IMR-90 (cell line): Measurements from ENCODE around the gene TIE1. TPM values are rescaled to one million over a fixed set of nuclear protein-coding genes. Genes with fewer than 3 reads are reported as not detected.
A peak's percentile ranks its signal among the peaks of the same experiment; 100 is the strongest.

Experiments used
- ATAC-seq: fragments of 200-7000 bp; cut with Tn5 transposase; 2 replicates; pipeline ENCODE4 v1.9.1; 2020; ENCODE audit warnings: low read depth, mild to moderate bottlenecking, moderate library complexity
- BruUV-seq: library from RNA; stranded (reverse); fragments of 400-500 nt; replicated peaks from 2 replicates; lab custom pipeline; 2021; lab: Mats Ljungman, UMichigan
- CTCF ChIA-PET: fragments of 300-600 bp; formaldehyde crosslinking; extraction: SDS; loops from one replicate; lab custom pipeline; 2021; ENCODE audit warnings: antibody characterized with exemption; lab: Yijun Ruan, JAX
- POLR2A ChIA-PET: fragments of 300-600 bp; sonication (Branson Sonifier 250); formaldehyde crosslinking; loops from one replicate; lab custom pipeline; 2022; ENCODE audit warnings: antibody characterized with exemption; ENCODE audit not compliant: unreplicated experiment; lab: Charles Lee
- DNase-seq: peaks from one replicate; pipeline ENCODE4 v3.0.0; 2013
- H2AFZ ChIP-seq: replicated peaks from 2 replicates; pipeline ENCODE3; 2013; ENCODE audit warnings: low read length, mild to moderate bottlenecking; ENCODE audit not compliant: poor library complexity
- H2AK5ac ChIP-seq: 2 replicates; pipeline ENCODE4 v1.6.1; 2013; ENCODE audit warnings: low read depth, low read length, inconsistent platforms
- H2AK9ac ChIP-seq: replicated peaks from 2 replicates; pipeline ENCODE3; 2013; ENCODE audit warnings: mild to moderate bottlenecking, low read depth, low read length, moderate library complexity; ENCODE audit not compliant: poor library complexity
- H2BK120ac ChIP-seq: 2 replicates; pipeline ENCODE4 v1.6.1; 2013; ENCODE audit warnings: low read depth, low read length, inconsistent platforms
- H2BK15ac ChIP-seq: 3 replicates; pipeline ENCODE4 v1.6.1; 2013; ENCODE audit warnings: low read depth, low read length, inconsistent platforms
- H2BK20ac ChIP-seq: 2 replicates; pipeline ENCODE4 v1.6.1; 2013; ENCODE audit warnings: low read depth, mild to moderate bottlenecking, inconsistent platforms, low read length, moderate library complexity
- H2BK5ac ChIP-seq: 2 replicates; pipeline ENCODE4 v1.6.1; 2013; ENCODE audit warnings: mild to moderate bottlenecking, low read depth, low read length, inconsistent platforms; ENCODE audit not compliant: poor library complexity, severe bottlenecking
- H3K14ac ChIP-seq: replicated peaks from 2 replicates; pipeline ENCODE4 v1.6.1; 2013; ENCODE audit warnings: low read depth, low read length, inconsistent platforms
- H3K18ac ChIP-seq: 2 replicates; pipeline ENCODE4 v1.6.1; 2013; ENCODE audit warnings: low read depth, low read length, control low read depth
- H3K23ac ChIP-seq: 2 replicates; pipeline ENCODE4 v1.6.1; 2013; ENCODE audit warnings: low read depth, low read length, inconsistent platforms
- H3K27ac ChIP-seq: 2 replicates; pipeline ENCODE4 v1.5.1; 2013; ENCODE audit warnings: mild to moderate bottlenecking, control low read depth, low read length; ENCODE audit not compliant: insufficient read depth
- H3K27me3 ChIP-seq: 2 replicates; pipeline ENCODE4 v1.6.1; 2013; ENCODE audit warnings: low read length; ENCODE audit not compliant: control insufficient read depth, insufficient read depth
- H3K36me3 ChIP-seq: 2 replicates; pipeline ENCODE4 v1.6.1; 2013; ENCODE audit warnings: low read length, mixed read lengths; ENCODE audit not compliant: control insufficient read depth, insufficient read depth
- H3K4ac ChIP-seq: 2 replicates; pipeline ENCODE4 v1.6.1; 2013; ENCODE audit warnings: low read depth, low read length, inconsistent platforms
- H3K4me1 ChIP-seq: 2 replicates; pipeline ENCODE4 v1.6.1; 2013; ENCODE audit warnings: low read length, mixed read lengths; ENCODE audit not compliant: control insufficient read depth, insufficient read depth
- H3K4me2 ChIP-seq: 2 replicates; pipeline ENCODE4 v1.6.1; 2013; ENCODE audit warnings: low read depth, mild to moderate bottlenecking, control low read depth, low read length, moderate library complexity
- H3K4me3 ChIP-seq: 2 replicates; pipeline ENCODE4 v1.5.1; 2013; ENCODE audit warnings: low read depth, mild to moderate bottlenecking, control low read depth, low read length, moderate library complexity; ENCODE audit not compliant: insufficient read depth
- H3K56ac ChIP-seq: 2 replicates; pipeline ENCODE4 v1.6.1; 2013; ENCODE audit warnings: low read length, inconsistent platforms; ENCODE audit not compliant: insufficient read depth; ENCODE audit errors: extremely low read depth
- H3K79me1 ChIP-seq, 2 experiments: 2 replicates each; pipeline ENCODE4 v1.6.1; 2013; ENCODE audit warnings: low read length in 2 of 2, inconsistent platforms in 1 of 2, low read depth in 1 of 2
- H3K9ac ChIP-seq: 2 replicates; pipeline ENCODE4 v1.6.1; 2013; ENCODE audit warnings: low read depth, low read length, control low read depth
- H3K9me1 ChIP-seq: 2 replicates; pipeline ENCODE4 v1.6.1; 2013; ENCODE audit warnings: low read length, inconsistent platforms; ENCODE audit not compliant: insufficient read depth
- H3K9me3 ChIP-seq: 2 replicates; pipeline ENCODE4 v1.6.1; 2013; ENCODE audit warnings: low read length; ENCODE audit not compliant: control insufficient read depth, insufficient read depth
- H4K20me1 ChIP-seq: 2 replicates; pipeline ENCODE4 v1.6.1; 2013; ENCODE audit warnings: low read length, inconsistent platforms; ENCODE audit not compliant: insufficient read depth
- H4K5ac ChIP-seq: 2 replicates; pipeline ENCODE4 v1.6.1; 2013; ENCODE audit warnings: mild to moderate bottlenecking, low read depth, low read length, control low read depth
- H4K8ac ChIP-seq, 2 experiments: 2 replicates each; pipeline ENCODE4 v1.6.1; 2013; ENCODE audit warnings: low read depth in 2 of 2, low read length in 2 of 2, control low read depth in 1 of 2, inconsistent platforms in 1 of 2
- H4K91ac ChIP-seq: 2 replicates; pipeline ENCODE4 v1.6.1; 2013; ENCODE audit warnings: low read depth, low read length, inconsistent platforms; ENCODE audit not compliant: insufficient read depth
- BHLHE40 ChIP-seq: fragments of 150-350 bp; IDR thresholded peaks from 2 replicates; pipeline ENCODE4 v1.6.1; 2016; ENCODE audit warnings: mild to moderate bottlenecking, low read depth, low read length
- CEBPB ChIP-seq: IDR thresholded peaks from 2 replicates; pipeline ENCODE4 v1.6.1; 2012; ENCODE audit warnings: low read depth, low read length, improper control_type of control experiment
- CHD1 ChIP-seq: IDR thresholded peaks from 2 replicates; pipeline ENCODE4 v1.6.1; 2012; ENCODE audit warnings: low read depth, low read length, improper control_type of control experiment
- CTCF ChIP-seq: conservative IDR thresholded peaks from 2 replicates; pipeline ENCODE4 v1.5.1; 2012; ENCODE audit warnings: mild to moderate bottlenecking, low read depth, low read length, improper control_type of control experiment
- ELK1 ChIP-seq: fragments of 150-350 bp; IDR thresholded peaks from 2 replicates; pipeline ENCODE4 v1.6.1; 2016; ENCODE audit warnings: low read depth, mild to moderate bottlenecking, low read length, moderate library complexity, borderline replicate concordance
- FOS ChIP-seq: fragments of 150-350 bp; IDR thresholded peaks from 2 replicates; pipeline ENCODE4 v1.6.1; 2016; ENCODE audit warnings: low read depth, low read length
- MAFK ChIP-seq: IDR thresholded peaks from 2 replicates; pipeline ENCODE4 v1.6.1; 2012; ENCODE audit warnings: low read depth, low read length, improper control_type of control experiment
- MAZ ChIP-seq: IDR thresholded peaks from 2 replicates; pipeline ENCODE4 v1.6.1; 2012; ENCODE audit warnings: low read depth, mild to moderate bottlenecking, low read length, improper control_type of control experiment, moderate library complexity, borderline replicate concordance
- MXI1 ChIP-seq: IDR thresholded peaks from 2 replicates; pipeline ENCODE4 v1.6.1; 2012; ENCODE audit warnings: low read depth, mild to moderate bottlenecking, low read length, moderate library complexity, borderline replicate concordance
- NFE2L2 ChIP-seq: fragments of 150-350 bp; IDR thresholded peaks from 2 replicates; pipeline ENCODE4 v1.6.1; 2016; ENCODE audit warnings: low read depth, mild to moderate bottlenecking, low read length
- POLR2A ChIP-seq: IDR thresholded peaks from 2 replicates; pipeline ENCODE4 v1.6.1; 2012; ENCODE audit warnings: mild to moderate bottlenecking, low read depth, low read length
- RAD21 ChIP-seq: IDR thresholded peaks from 2 replicates; pipeline ENCODE4 v1.6.1; 2012; ENCODE audit warnings: low read length, improper control_type of control experiment
- RCOR1 ChIP-seq: IDR thresholded peaks from 2 replicates; pipeline ENCODE4 v1.6.1; 2012; ENCODE audit warnings: mild to moderate bottlenecking, low read length, improper control_type of control experiment; ENCODE audit not compliant: insufficient replicate concordance
- RFX5 ChIP-seq: IDR thresholded peaks from 2 replicates; pipeline ENCODE4 v1.8.0; 2012; ENCODE audit warnings: low read depth, mild to moderate bottlenecking, low read length, moderate library complexity
- SMC3 ChIP-seq: fragments of 150-350 bp; IDR thresholded peaks from 2 replicates; pipeline ENCODE4 v1.6.1; 2016; ENCODE audit warnings: low read depth, mild to moderate bottlenecking, antibody characterized with exemption, low read length, moderate library complexity
- WGBS, 2 experiments: methylation state at CpG; one replicate each; pipeline versions ENCODE4 v1.1.5 to v1.1.7; 2013; ENCODE audit warnings: missing lambda C conversion rate in 2 of 2; ENCODE audit not compliant: insufficient read length in 1 of 2; ENCODE audit errors: extremely low coverage in 2 of 2; 5-methylcytosine and 5-hydroxymethylcytosine counted together
- dilution Hi-C: fragments of 300-500 bp; cut with HindIII; formaldehyde crosslinking; loops from one replicate; pipeline ENCODE4 v1.14.3; 2018; ENCODE audit warnings: low sequenced_read_pairs; ENCODE audit not compliant: unreplicated experiment
- in situ Hi-C: fragments of 300-500 bp; cut with MboI; formaldehyde crosslinking; loops from 3 replicates; pipeline ENCODE4 v1.14.3; 2019; ENCODE audit warnings: low sequenced_read_pairs, inconsistent platforms, mixed read lengths
- intact Hi-C: fragments of 100-400 bp; cut with micrococcal nuclease; formaldehyde crosslinking; loops from 2 replicates; pipeline ENCODE4 v1.10.0; 2022
- polyA plus RNA-seq, 3 experiments: library from polyadenylated mRNA; depleted of rRNA; stranded (reverse); fragments of >200 nt; gene quantifications; 2 replicates each; pipeline ENCODE4 v1.2.3, GENCODE V29; 2012; ENCODE audit warnings: low replicate concordance in 1 of 3
- total RNA-seq: library from RNA; depleted of rRNA; stranded (reverse); fragments of >200 nt; gene quantifications from 2 replicates; pipeline ENCODE4 v1.2.3, GENCODE V29; 2012
- TF ChIP-seq, protein P1 (sequence below): fragments of 150-350 bp; IDR thresholded peaks from 2 replicates; pipeline ENCODE4 v1.6.1; 2017; ENCODE audit warnings: mild to moderate bottlenecking, antibody characterized with exemption, low read length, low read depth

Gene TIE1
- total and polyA plus RNA-seq, 2 of the 4 experiments (the other 2 are of a cell fraction), result 2.3 to 7.5 TPM

- Histone ChIP-seq H2BK20ac (no peak overlapping the region), H4K20me1 (no peaks in the 10 kb centered on the region; the same call in 1 of the 2 replicates), H3K4me3 (no peak overlapping the region), H2AK5ac (no peak overlapping the region), H3K18ac (no peak overlapping the region), H3K27ac (no peak overlapping the region), H3K9me3 (no peaks in the 10 kb centered on the region), H3K4me1 (no peaks in the 10 kb centered on the region), H3K9ac (no peak overlapping the region), H3K4me2 (no peak overlapping the region), H2AK9ac (no peak overlapping the region), H2BK5ac (no peak overlapping the region), H4K5ac (no peak overlapping the region), H3K14ac (no peak overlapping the region), H3K36me3 (no peaks in the 10 kb centered on the region), H3K4ac (no peak overlapping the region), H3K27me3 (peaks cover 2% of the 10 kb centered on the region; the same call in 1 of the 2 replicates), H4K8ac (no peak overlapping the region), H2AFZ (peak overlapping the region; percentile 24), H2BK15ac (no peak overlapping the region), H3K9me1 (no peaks in the 10 kb centered on the region), H2BK120ac (no peak overlapping the region), H4K91ac (no peak overlapping the region), H3K79me1 (no peaks in the 10 kb centered on the region), H3K56ac (no peak overlapping the region), H3K23ac (no peak overlapping the region)
- no TSS peak for BruUV-seq
- dilution Hi-C loops, result no loop called here
- ChIA-PET POLR2A (no interaction called here), CTCF (no interaction called here)
- intact Hi-C loops, result no loop called here
- DNase-seq (no peak), ATAC-seq (no peak)
- 81% methylated on average over 7 of the region's 9 CpGs; no CpG with 5 or more reads in 1 of the 2 experiments for WGBS, 2 experiments
- in situ Hi-C loops, result no loop called here
- TF ChIP-seq SMC3 (no peak), MAFK (no peak), ELK1 (no peak), POLR2A (no peak), CHD1 (no peak), RAD21 (no peak), NFE2L2 (no peak), CEBPB (no peak), MAZ (no peak), FOS (no peak), BHLHE40 (no peak), RFX5 (no peak), CTCF (no peak), RCOR1 (no peak), MXI1 (no peak)
- TF ChIP-seq, protein P1, sequence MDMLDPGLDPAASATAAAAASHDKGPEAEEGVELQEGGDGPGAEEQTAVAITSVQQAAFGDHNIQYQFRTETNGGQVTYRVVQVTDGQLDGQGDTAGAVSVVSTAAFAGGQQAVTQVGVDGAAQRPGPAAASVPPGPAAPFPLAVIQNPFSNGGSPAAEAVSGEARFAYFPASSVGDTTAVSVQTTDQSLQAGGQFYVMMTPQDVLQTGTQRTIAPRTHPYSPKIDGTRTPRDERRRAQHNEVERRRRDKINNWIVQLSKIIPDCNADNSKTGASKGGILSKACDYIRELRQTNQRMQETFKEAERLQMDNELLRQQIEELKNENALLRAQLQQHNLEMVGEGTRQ, result no peak
Observed at GRCh38 chr1:43311521-43311920, 10.7 kb downstream of the TIE1 start.
